ENCODE measurements around the gene DUX4.
"Not testable (repeated sequence)": the region's sequence is repeated elsewhere in the genome, so short reads cannot be mapped to it uniquely, and the experiment has no call there.

The DUX4 gene

GRCh38 chr4:190173428-190173827 lies at the start of gene DUX4:
DUX4 (plus strand) TSS chr4:190173774; CDS start chr4:190173774, 0 bp downstream.
- DNase-seq = not testable (repeated sequence)

- DNase-seq = not testable (repeated sequence)
These were observed 1.9 kb downstream of the DUX4 start for GRCh38 chr4:190175436-190175835.

- not testable (repeated sequence) for DNase-seq
These were observed 4.4 kb downstream of the DUX4 start for GRCh38 chr4:190177727-190178605.

- DNase-seq = not testable (repeated sequence)
These were observed 5.0 kb downstream of the DUX4 start for GRCh38 chr4:190178606-190178990.

GRCh38 chr4:190179030-190179739 lies 5.6 kb downstream of the DUX4 start:
- not testable (repeated sequence) for DNase-seq

GRCh38 chr4:190179740-190180094 lies 6.1 kb downstream of the DUX4 start:
- DNase-seq = not testable (repeated sequence)

GRCh38 chr4:190180947-190181346 lies 7.4 kb downstream of the DUX4 start:
- not testable (repeated sequence) for DNase-seq

GRCh38 chr4:190181481-190182100 lies 8.0 kb downstream of the DUX4 start:
- DNase-seq = not testable (repeated sequence)

- not testable (repeated sequence) for DNase-seq
These were observed 29.9 kb downstream of the DUX4 start for GRCh38 chr4:190203510-190203909.

Measured in stimulated activated CD4-positive, alpha-beta T cell treated with anti-CD3 and anti-CD28 coated beads, Interleukin-12 subunit alpha, Interleukin-12 subunit beta, amount 100 ng/mL, for 4 hours (primary cell).